HCT116 (cell line): ENCODE results near the gene SMIM21. TPM values are rescaled to one million over a fixed set of nuclear protein-coding genes. Genes with fewer than 3 reads are reported as not detected.

Experiments used
- ATAC-seq: fragments of 200-7000 bp; cut with Tn5 transposase; 2 replicates; pipeline ENCODE4 v1.9.1; 2020; ENCODE audit warnings: mild to moderate bottlenecking, moderate library complexity
- BruUV-seq: library from RNA; stranded (reverse); fragments of 400-500 nt; replicated peaks from 2 replicates; lab custom pipeline; 2021; lab: Mats Ljungman, UMichigan
- CTCF ChIA-PET: fragments of 300-600 bp; sonication (Branson Sonifier 250); formaldehyde crosslinking; loops from one replicate; lab custom pipeline; 2021; ENCODE audit warnings: antibody characterized with exemption; lab: Charles Lee
- POLR2A ChIA-PET: fragments of 300-600, 350-600 bp; sonication (Branson Sonifier 250); formaldehyde crosslinking; loops from one replicate; lab custom pipeline; 2021; ENCODE audit warnings: antibody characterized with exemption; lab: Charles Lee
- RAD21 ChIA-PET, 2 experiments: fragments of 300-600 bp; sonication (Branson Sonifier 250); formaldehyde crosslinking; loops; one replicate each; lab custom pipeline; 2023; ENCODE audit warnings: low total read pairs in 2 of 2; ENCODE audit not compliant: uncharacterized antibody in 2 of 2, unreplicated experiment in 2 of 2, low non-redundant PET in 1 of 2; lab: Charles Lee
- DNase-seq: peaks from one replicate; pipeline ENCODE4 v3.0.0-alpha.2; 2010; ENCODE audit warnings: low read depth, low spot score
- H2AFZ ChIP-seq: fragments of 200-600 bp; shearing (Covaris generic), sonication (generic); 2 replicates; pipeline ENCODE4 v1.6.1; 2017; ENCODE audit warnings: low read depth, mixed run types, mixed read lengths, antibody characterized with exemption, low read length; ENCODE audit not compliant: poor library complexity, severe bottlenecking
- H3K27ac ChIP-seq: 2 replicates; pipeline ENCODE4 v1.5.1; 2012; ENCODE audit warnings: low read depth, low read length
- H3K27me3 ChIP-seq: fragments of 200-600 bp; sonication (generic); 2 replicates; pipeline ENCODE4 v1.6.1; 2016; ENCODE audit warnings: mixed run types, low read length, mixed read lengths; ENCODE audit not compliant: insufficient read depth
- H3K36me3 ChIP-seq, 2 experiments: fragments of 200-500 bp in 1 of 2; fragments of 200-600 bp in 1 of 2; sonication (Bioruptor generic) in 1 of 2; sonication (generic) in 1 of 2; 2 replicates each; pipeline versions ENCODE4 v1.5.1 to v1.6.1; 2014 to 2016; ENCODE audit warnings: low read length in 2 of 2, inconsistent platforms in 1 of 2, mixed read lengths in 1 of 2, mixed run types in 1 of 2; ENCODE audit not compliant: insufficient read depth in 2 of 2, control insufficient read depth in 1 of 2
- H3K4me1 ChIP-seq, 2 experiments: fragments of 200-600 bp in 1 of 2; sonication (generic) in 1 of 2; 2 replicates each; pipeline versions ENCODE4 v1.5.1 to v1.6.1; 2012 to 2017; ENCODE audit warnings: low read length in 2 of 2, inconsistent platforms in 1 of 2, mild to moderate bottlenecking in 1 of 2, mixed read lengths in 1 of 2, mixed run types in 1 of 2, moderate library complexity in 1 of 2; ENCODE audit not compliant: insufficient read depth in 2 of 2, control insufficient read depth in 1 of 2
- H3K4me2 ChIP-seq: fragments of 200-600 bp; sonication (generic); 2 replicates; pipeline ENCODE4 v1.6.1; 2017; ENCODE audit warnings: mixed run types, low read length, mixed read lengths
- H3K4me3 ChIP-seq, 2 experiments: fragments of 200-600 bp in 1 of 2; sonication (generic) in 1 of 2; replicated peaks in 1 of 2; 2 replicates each; pipeline ENCODE4 v1.5.1; 2011 to 2016; ENCODE audit warnings: low read length in 2 of 2, control low read depth in 1 of 2, low read depth in 1 of 2, mild to moderate bottlenecking in 1 of 2, mixed read lengths in 1 of 2, mixed run types in 1 of 2
- H3K79me2 ChIP-seq: fragments of 200-600 bp; sonication (generic); 2 replicates; pipeline ENCODE4 v1.6.1; 2017; ENCODE audit warnings: mild to moderate bottlenecking, mixed run types, low read length, moderate library complexity, mixed read lengths; ENCODE audit not compliant: insufficient read depth
- H3K9ac ChIP-seq: fragments of 200-600 bp; sonication (generic); 2 replicates; pipeline ENCODE4 v1.6.1; 2016; ENCODE audit warnings: low read length, mixed read lengths
- H3K9me2 ChIP-seq: fragments of 200-600 bp; sonication (generic), shearing (Covaris generic); 2 replicates; pipeline ENCODE4 v1.6.1; 2017; ENCODE audit warnings: mixed run types, mild to moderate bottlenecking, moderate library complexity; ENCODE audit not compliant: insufficient read depth
- H3K9me3 ChIP-seq, 2 experiments: fragments of 200-500 bp in 1 of 2; fragments of 200-600 bp in 1 of 2; sonication (Bioruptor generic) in 1 of 2; sonication (generic) in 1 of 2; 2 replicates each; pipeline ENCODE4 v1.6.1; 2014 to 2017; ENCODE audit warnings: low read length in 2 of 2, mixed read lengths in 2 of 2, inconsistent platforms in 1 of 2, low read depth in 1 of 2, mild to moderate bottlenecking in 1 of 2, mixed run types in 1 of 2, moderate library complexity in 1 of 2; ENCODE audit not compliant: control insufficient read depth in 1 of 2, insufficient read depth in 1 of 2
- H4K20me1 ChIP-seq: fragments of 200-600 bp; sonication (generic), shearing (Covaris generic); 2 replicates; pipeline ENCODE4 v1.6.1; 2017; ENCODE audit warnings: mixed run types, mild to moderate bottlenecking, moderate library complexity; ENCODE audit not compliant: insufficient read depth
- CEBPB ChIP-seq: IDR thresholded peaks from 2 replicates; pipeline ENCODE4 v1.6.1; 2012; ENCODE audit warnings: low read depth
- CTCF ChIP-seq, 3 experiments: fragments of 200-600 bp in 1 of 3; sonication (generic) in 1 of 3; IDR thresholded peaks in 2 of 3; conservative IDR thresholded peaks in 1 of 3; 2 replicates each; pipeline ENCODE4 v1.5.1; 2012 to 2017; ENCODE audit warnings: low read depth in 2 of 3, low read length in 2 of 3, antibody characterized with exemption in 1 of 3, borderline replicate concordance in 1 of 3, control low read depth in 1 of 3, mild to moderate bottlenecking in 1 of 3, mixed read lengths in 1 of 3, mixed run types in 1 of 3, moderate library complexity in 1 of 3; ENCODE audit not compliant: insufficient read depth in 1 of 3
- ELF1 ChIP-seq: IDR thresholded peaks from 2 replicates; pipeline ENCODE4 v1.6.1; 2012; ENCODE audit warnings: low read depth, borderline replicate concordance
- EZH2 ChIP-seq: fragments of 200-600 bp; sonication (generic); IDR thresholded peaks from 2 replicates; pipeline ENCODE4 v1.6.1; 2017; ENCODE audit warnings: antibody characterized with exemption, mixed run types
- FOSL1 ChIP-seq: IDR thresholded peaks from 2 replicates; pipeline ENCODE4 v1.6.1; 2012; ENCODE audit warnings: low read depth
- POLR2A ChIP-seq: IDR thresholded peaks from 2 replicates; pipeline ENCODE4 v1.7.0; 2011; ENCODE audit warnings: borderline replicate concordance; ENCODE audit not compliant: insufficient read depth, insufficient read length; ENCODE audit errors: extremely low read depth
- POLR2AphosphoS5 ChIP-seq: IDR thresholded peaks from 2 replicates; pipeline ENCODE4 v1.6.1; 2011; ENCODE audit warnings: mild to moderate bottlenecking, low read depth, low read length, moderate library complexity
- REST ChIP-seq: IDR thresholded peaks from 2 replicates; pipeline ENCODE4 v1.6.1; 2012; ENCODE audit warnings: low read depth
- SP1 ChIP-seq: IDR thresholded peaks from 2 replicates; pipeline ENCODE4 v1.6.1; 2012; ENCODE audit warnings: low read depth
- TCF7L2 ChIP-seq: IDR thresholded peaks from 2 replicates; pipeline ENCODE4 v1.7.0; 2011; ENCODE audit warnings: borderline replicate concordance, inconsistent platforms; ENCODE audit not compliant: insufficient read depth, insufficient read length; ENCODE audit errors: extremely low read depth
- ZBTB33 ChIP-seq: IDR thresholded peaks from 2 replicates; pipeline ENCODE4 v1.6.1; 2011; ENCODE audit warnings: mild to moderate bottlenecking, low read length, moderate library complexity; ENCODE audit not compliant: insufficient replicate concordance; ENCODE audit errors: extremely low read depth
- ZNF274 ChIP-seq: fragments of 200-500 bp; sonication (Bioruptor generic); IDR thresholded peaks from 2 replicates; pipeline ENCODE4 v1.6.1; 2014; ENCODE audit warnings: mild to moderate bottlenecking, low read depth, low read length, inconsistent platforms
- intact Hi-C: fragments of 100-400 bp; cut with micrococcal nuclease; formaldehyde crosslinking; loops from 2 replicates; pipeline ENCODE4 v1.10.0; 2022
- total RNA-seq: library from RNA; stranded (reverse); gene quantifications from one replicate; pipeline ENCODE4 v1.2.1, GENCODE V29; 2021; ENCODE audit not compliant: unreplicated experiment
- TF ChIP-seq, protein P1 (sequence below): IDR thresholded peaks from 2 replicates; pipeline ENCODE4 v1.6.1; 2012
- TF ChIP-seq, protein P2 (sequence below): IDR thresholded peaks from 2 replicates; pipeline ENCODE4 v1.6.1; 2012

The SMIM21 gene
- total RNA-seq, 1 experiment from 2014 or later: not detected

GRCh38 chr18:75471850-75472249 lies 44.3 kb upstream of the SMIM21 start:
- no peak overlapping the region for H3K27ac ChIP-seq
- DNase-seq: no peak
- no peaks in the 10 kb centered on the region; a peak in 1 of 4 replicates for H3K4me1 ChIP-seq
- ChIA-PET CTCF (no interaction called here), RAD21 (no interaction called here), POLR2A (no interaction called here)
- no peaks in the 10 kb centered on the region for H3K27me3 ChIP-seq
- H4K20me1 ChIP-seq: no peaks in the 10 kb centered on the region
- no peaks in the 10 kb centered on the region for H3K9me2 ChIP-seq
- no peak overlapping the region for H3K4me2 ChIP-seq
- no peak overlapping the region for H2AFZ ChIP-seq
- H3K9ac ChIP-seq: no peak overlapping the region
- H3K4me3 ChIP-seq: no peak overlapping the region
- H3K79me2 ChIP-seq: no peaks in the 10 kb centered on the region
- intact Hi-C loops: loop anchor here (10.0 kb wide), 1 partner anchor 427 kb away; no protein-coding TSS in a partner anchor
- no peak for TF ChIP-seq ZNF274
- TF ChIP-seq, protein P1, sequence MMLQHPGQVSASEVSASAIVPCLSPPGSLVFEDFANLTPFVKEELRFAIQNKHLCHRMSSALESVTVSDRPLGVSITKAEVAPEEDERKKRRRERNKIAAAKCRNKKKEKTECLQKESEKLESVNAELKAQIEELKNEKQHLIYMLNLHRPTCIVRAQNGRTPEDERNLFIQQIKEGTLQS: no peak
- TF ChIP-seq, protein P2, sequence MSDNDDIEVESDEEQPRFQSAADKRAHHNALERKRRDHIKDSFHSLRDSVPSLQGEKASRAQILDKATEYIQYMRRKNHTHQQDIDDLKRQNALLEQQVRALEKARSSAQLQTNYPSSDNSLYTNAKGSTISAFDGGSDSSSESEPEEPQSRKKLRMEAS: no peak
- no peak for TF ChIP-seq POLR2AphosphoS5
- no peak for TF ChIP-seq CTCF (IDR thresholded peaks at IDR 0.05 in 2 of 3, conservative IDR thresholded peaks at IDR 0.05 in 1 of 3; ENCODE audit: borderline replicate concordance in 1 of 3, insufficient read depth in 1 of 3, low read depth in 2 of 3, low read length in 2 of 3)
- no peak for TF ChIP-seq TCF7L2
- TF ChIP-seq CEBPB: no peak
- no peak for TF ChIP-seq ELF1
- no peak for TF ChIP-seq EZH2
- TF ChIP-seq ZBTB33: no peak
- TF ChIP-seq FOSL1: no peak
- TF ChIP-seq REST: no peak
- TF ChIP-seq SP1: no peak
- TF ChIP-seq POLR2A: no peak
- no TSS peak for BruUV-seq
- no peak for ATAC-seq
- H3K9me3 ChIP-seq: no peaks in the 10 kb centered on the region
- H3K36me3 ChIP-seq: no peaks in the 10 kb centered on the region
